Stimulated activated CD8-positive, alpha-beta memory T cell treated with anti-CD3 and anti-CD28 coated beads, Interleukin-4, amount 100 ng/mL, for 1 hour (primary cell): ENCODE results near the gene STK11.
"Not testable (repeated sequence)": the region's sequence is repeated elsewhere in the genome, so short reads cannot be mapped to it uniquely, and the experiment has no call there.

Source experiments
- DNase-seq, 2 donors: peaks; one replicate each; pipeline ENCODE4 v3.0.0-alpha.2; 2020; ENCODE audit warnings: low read depth in 2 of 2, low spot score in 1 of 2

STK11 gene

DNA sequence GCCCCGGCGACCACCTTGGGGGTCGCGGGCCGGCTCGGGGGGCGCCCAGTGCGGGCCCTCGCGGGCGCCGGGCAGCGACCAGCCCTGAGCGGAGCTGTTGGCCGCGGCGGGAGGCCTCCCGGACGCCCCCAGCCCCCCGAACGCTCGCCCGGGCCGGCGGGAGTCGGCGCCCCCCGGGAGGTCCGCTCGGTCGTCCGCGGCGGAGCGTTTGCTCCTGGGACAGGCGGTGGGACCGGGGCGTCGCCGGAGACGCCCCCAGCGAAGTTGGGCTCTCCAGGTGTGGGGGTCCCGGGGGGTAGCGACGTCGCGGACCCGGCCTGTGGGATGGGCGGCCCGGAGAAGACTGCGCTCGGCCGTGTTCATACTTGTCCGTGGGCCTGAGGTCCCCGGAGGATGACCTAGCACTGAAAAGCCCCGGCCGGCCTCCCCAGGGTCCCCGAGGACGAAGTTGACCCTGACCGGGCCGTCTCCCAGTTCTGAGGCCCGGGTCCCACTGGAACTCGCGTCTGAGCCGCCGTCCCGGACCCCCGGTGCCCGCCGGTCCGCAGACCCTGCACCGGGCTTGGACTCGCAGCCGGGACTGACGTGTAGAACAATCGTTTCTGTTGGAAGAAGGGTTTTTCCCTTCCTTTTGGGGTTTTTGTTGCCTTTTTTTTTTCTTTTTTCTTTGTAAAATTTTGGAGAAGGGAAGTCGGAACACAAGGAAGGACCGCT, 729 bp downstream of the STK11 start:
- no peak for DNase-seq

DNA sequence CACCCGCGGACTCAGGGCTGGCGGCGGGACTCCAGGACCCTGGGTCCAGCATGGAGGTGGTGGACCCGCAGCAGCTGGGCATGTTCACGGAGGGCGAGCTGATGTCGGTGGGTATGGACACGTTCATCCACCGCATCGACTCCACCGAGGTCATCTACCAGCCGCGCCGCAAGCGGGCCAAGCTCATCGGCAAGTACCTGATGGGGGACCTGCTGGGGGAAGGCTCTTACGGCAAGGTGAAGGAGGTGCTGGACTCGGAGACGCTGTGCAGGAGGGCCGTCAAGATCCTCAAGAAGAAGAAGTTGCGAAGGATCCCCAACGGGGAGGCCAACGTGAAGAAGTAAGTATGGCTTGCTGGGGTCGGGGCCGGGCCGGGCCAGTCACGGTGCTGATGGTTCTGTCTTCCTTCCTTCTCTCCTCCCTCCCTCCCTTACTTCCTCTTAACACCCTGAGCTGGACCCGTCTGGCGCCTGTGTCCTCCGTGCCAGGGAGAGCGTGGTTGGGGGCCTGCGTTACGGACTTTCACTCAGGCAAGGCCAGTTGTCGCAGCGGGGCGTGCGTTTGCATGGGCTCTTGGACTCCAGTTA, 1.4 kb downstream of the STK11 start:
- no peak for DNase-seq

DNA sequence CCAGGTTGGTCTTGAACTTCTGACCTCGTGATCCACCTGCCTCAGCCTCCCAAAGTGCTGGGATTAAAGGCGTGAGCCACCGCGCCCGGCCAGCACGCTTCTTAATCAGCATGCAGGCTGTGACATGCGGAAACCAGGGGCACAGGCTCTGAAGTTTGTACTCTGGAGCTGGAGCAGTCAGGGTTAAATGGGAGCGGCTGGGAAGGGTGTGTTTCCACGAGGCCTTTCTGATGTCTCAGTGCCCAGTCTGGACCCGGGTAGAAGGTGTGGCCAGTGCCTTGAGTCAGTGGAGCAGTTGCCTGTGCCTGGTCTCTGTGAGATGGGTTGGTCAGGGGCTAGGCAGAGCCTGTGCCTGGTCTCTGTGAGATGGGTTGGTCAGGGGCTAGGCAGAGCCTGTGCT, 3.3 kb downstream of the STK11 start:
- DNase-seq, result not testable (repeated sequence)

DNA sequence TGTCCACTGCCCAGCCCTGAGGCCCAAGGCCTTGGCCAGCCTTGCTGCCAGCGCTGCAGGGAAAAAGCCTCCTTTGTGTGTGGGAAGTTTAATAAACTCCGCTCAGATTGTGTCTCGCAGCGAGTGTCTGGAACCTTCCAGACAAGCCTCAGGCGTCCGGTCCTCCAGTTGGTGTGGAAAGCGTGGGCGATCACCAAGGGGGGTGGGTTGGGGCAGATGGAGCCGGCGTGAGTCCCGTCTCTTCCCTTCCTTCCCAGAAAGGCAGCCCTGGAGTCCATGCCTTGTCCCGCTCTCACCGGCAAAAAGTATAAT, 4.6 kb downstream of the STK11 start:
- DNase-seq, result no peak

DNA sequence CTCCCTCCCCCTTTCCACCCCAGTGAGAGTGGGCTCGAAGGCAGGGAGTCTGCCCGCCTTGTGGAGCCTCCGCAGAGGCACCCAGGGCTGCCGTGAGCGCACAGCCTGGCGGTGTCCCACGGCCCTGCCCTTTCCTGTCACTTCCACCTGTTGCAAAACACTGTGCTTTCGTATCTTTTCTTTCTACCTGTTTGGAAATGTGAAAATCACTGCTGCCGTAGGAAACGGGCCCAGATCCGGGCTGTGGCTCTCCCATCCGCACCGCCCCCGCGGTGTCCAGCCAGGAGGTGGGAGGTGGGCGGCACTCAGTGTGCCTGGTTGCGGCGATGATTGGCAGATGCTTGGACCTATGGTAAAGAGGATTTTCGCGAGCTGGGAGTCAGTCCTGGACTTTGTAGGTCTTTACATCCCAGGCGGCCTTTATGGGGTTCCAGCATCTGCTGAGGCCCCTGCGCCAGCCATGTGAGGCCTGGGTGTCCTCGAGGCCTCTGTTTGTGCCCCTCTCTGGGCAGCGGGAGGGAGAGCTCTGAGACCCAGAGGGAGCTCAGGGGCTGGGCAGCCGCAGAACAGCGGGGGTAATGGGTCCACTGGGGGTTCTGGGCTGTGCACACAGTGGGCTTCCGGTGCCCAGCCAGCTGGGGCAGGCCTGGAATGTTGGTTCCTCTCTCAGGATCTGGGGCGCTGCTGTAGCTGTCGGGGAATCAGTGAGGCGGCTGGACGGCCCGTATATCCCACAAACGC, 6.1 kb downstream of the STK11 start:
- DNase-seq, result no peak

DNA sequence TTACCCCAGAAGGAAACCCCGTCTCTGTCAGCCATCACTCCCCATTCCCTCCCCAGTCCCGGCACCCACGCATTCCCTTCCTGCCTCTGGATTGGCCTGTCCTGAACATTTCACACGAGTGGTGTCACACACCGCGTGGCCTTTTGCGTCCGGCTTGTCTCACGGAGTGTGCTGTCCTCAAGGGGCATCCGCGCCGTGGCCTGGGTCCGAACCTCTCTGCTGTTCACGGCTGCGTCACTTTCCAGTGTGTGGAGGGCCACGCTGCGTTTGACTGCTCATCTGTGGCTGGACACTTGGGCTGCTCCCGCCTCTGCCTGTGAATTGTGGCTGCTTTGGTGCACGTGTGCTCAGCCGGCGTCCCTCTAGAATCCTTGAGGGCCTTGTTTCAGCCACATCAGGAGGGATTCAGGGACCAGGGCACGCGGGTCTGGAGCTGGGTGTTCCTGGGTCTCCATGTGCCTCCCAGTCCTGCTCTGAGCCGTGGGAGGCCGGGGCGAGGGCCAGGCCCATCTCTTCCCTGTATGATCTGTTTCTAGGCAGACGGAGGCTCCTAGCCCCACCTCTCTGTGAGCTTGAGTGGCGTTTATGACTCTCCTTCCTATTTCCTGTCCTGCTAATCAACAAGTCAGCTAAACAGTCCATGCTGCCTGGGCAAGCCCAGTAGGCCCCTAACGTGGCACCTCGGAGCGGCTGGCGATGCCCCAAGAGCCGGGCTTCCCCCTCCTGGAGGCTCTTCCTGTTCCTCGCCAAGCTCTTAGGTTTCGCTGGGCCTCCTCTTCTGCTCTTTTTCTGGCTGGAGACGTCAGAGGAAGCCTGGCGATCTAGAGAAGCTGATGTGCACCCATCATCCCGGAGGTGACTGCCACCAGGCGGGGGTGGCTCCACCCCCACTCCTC, 8.1 kb downstream of the STK11 start:
- DNase-seq, result no peak

DNA sequence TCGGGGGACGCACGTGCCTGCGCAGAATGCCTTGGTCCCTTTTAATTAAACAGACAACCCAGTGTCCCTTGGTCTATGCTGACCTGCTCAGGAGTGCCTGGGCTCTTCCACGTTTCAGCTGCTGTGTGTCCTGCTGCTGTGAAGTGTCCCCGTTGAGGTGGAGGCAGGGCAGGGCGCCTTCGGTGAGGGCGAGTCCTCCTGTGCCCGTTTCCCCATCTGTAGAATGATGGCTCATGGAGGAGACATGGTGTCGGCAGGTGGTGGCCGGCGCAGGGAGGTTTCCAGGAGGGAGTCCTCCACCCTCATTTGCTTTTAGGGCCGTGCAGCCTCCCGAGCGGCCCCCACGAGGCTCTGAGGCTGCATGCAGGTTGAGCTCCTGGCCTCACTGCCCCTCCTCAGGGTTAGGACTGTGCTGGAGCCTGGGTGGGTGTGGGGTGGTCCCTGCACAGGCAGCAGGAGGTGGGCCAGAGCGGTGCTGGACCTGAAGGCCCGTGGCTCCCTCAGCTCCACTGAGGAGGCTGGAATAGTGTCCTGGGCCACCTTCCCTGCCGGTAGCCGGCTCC, 8.8 kb downstream of the STK11 start:
- no peak for DNase-seq

DNA sequence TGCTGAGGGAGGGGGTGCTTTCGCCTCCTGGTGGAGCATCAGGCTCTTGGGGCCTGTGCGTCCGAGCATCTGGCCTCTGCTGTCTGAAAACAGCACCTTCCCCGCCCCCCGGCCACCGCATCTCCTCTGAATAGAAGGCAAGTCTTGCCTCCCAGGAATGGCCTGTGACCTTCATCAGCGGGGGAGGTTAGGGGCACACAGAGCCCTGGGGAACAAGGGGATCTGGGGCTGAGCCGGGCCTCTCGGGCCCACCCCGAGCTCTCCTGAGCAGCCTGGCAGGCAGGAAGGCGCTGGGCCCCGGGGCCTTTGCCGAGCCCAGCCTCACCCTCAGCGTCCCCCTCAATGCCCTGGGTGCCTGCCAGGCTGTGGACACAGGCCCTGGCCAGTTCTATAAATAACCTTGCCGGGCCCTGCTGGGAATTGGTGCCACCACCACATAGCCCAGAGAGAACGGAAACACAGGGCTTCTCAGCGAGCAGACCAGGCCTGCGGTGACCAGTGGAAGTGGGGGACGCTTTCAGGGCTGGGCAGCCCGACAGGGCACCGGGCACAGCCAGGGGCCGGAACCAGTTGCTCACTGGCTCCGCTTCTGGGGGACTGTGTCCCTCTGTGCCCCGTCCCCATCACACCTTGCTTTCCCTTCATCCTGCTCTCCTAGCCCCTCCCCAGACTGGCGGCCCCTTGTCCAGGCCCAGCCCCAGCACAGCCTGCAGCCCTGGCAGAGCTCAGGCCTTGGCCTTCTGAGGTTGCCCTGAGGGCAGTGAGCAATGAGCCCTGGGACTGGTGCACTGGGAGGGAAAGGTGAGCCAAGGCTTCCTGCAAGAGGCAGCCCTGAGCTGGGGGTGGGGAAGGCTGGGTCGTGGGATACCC, 9.5 kb downstream of the STK11 start:
- DNase-seq, result no peak

DNA sequence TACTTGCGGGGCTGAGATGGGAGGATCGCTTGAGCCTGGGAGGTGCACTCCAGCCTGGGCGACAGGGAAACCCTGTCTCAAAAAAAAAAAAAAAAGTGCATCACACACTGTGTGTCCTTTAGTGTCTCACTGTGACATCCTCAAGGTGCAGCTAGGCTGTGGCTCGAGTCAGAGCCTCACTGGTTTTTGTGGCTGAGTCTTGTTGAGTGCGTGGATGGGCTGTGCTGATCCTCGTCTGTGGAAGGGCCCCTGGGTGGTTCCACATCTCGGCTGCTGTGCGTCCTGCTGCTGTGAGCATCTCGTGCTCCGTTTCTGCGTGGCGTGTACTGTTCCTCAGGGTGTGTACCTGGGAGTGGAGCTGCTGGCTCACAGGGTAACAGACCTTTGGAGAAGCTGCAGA, 11.2 kb downstream of the STK11 start:
- DNase-seq, result no peak

DNA sequence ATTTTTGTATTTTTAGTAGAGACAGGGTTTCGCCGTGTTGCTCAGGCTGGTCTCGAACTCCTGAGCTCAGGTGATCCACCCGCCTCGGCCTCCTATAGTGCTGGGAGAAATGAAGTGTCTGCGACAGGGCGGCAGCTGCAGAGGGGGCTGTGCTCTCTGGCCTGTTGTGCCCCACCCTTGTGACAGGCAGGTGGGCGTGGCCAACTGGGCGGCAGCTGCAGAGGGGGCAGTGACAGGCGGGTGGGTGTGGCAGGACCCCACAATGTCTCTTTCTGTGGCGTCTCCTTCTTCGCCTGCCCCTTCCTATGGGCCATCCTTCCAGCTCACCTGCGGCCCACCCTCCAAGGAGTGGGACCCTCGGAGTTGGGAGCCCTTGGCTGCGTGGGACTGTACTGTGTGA, 11.8 kb downstream of the STK11 start:
- DNase-seq, result no peak

DNA sequence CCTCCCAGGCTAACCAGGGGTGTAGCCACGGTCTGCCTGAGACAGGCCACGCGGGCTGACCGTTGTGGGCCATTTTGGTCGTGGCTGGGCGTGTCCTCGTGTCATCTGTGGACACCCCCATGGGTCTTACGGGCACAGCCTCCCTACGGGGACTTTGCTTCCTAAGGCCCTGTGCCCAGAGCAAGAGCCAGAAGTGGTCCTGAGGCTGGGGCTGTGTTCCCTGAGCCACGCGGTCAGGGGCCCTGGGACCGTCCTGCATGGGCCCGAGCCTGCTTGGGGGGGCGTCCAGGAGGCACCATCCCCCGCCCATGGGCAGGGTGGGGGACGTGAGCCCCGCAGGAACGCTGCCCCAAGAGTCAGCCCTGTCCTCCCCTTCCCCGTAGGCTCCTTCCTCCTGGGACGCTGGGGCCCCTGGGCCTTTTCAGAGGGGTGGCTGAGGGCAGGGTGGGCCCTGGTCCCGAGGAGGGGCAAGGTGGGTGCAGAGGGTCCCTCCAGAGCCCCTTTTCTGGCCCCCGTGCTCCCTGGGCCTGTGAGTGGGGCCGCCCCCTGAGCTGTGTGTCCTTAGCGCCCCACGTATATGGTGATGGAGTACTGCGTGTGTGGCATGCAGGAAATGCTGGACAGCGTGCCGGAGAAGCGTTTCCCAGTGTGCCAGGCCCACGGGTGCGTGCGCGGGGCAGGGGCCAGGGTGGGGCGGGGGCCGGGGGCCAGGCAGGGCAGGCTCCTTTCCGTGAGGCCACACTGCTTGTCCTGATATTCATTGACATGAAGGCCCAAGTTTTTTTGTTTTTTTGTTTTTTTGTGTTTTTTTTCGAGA, 13.4 kb downstream of the STK11 start:
- DNase-seq, result no peak

DNA sequence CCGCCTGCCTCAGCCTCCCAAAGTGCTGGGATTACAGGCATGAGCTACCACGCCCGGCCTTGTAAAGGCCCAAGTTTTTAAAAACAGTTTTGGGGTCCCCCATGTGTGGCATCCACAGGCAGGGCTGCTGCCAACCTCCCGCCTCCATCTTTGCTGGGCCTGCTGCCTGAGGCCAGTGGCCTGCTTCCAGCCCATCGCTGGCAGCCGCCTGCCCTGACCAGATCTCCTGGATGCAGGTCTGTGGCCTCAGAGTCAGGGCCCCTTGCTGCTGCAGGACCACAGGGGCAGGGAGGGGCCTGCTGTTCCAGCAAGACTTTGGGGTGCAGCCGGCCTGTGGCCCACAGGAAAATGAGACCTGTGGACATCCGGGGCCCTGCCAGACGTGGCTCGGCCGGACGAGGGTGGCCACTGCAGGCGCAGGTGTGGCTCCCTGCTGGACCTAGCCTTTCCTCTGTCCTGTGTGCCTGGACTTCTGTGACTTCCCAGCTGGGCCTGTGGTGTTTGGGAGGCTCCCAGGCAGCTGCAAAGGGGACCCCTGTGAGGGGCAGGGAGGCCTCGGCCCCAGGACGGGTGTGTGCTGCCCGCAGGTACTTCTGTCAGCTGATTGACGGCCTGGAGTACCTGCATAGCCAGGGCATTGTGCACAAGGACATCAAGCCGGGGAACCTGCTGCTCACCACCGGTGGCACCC, 14.4 kb downstream of the STK11 start:
- no peak for DNase-seq

DNA sequence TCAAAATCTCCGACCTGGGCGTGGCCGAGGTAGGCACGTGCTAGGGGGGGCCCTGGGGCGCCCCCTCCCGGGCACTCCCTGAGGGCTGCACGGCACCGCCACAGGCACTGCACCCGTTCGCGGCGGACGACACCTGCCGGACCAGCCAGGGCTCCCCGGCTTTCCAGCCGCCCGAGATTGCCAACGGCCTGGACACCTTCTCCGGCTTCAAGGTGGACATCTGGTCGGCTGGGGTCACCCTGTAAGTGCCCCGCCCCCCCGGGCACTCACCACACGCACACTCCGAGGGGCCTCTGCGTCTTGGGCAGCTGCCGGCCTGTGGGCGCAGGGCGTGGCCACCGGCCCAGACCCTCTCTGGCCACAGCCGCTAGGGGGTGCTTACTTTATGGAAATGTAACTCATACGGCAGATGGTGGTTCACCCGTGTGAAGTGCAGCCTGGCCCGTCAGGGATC, 14.9 kb downstream of the STK11 start:
- no peak for DNase-seq

DNA sequence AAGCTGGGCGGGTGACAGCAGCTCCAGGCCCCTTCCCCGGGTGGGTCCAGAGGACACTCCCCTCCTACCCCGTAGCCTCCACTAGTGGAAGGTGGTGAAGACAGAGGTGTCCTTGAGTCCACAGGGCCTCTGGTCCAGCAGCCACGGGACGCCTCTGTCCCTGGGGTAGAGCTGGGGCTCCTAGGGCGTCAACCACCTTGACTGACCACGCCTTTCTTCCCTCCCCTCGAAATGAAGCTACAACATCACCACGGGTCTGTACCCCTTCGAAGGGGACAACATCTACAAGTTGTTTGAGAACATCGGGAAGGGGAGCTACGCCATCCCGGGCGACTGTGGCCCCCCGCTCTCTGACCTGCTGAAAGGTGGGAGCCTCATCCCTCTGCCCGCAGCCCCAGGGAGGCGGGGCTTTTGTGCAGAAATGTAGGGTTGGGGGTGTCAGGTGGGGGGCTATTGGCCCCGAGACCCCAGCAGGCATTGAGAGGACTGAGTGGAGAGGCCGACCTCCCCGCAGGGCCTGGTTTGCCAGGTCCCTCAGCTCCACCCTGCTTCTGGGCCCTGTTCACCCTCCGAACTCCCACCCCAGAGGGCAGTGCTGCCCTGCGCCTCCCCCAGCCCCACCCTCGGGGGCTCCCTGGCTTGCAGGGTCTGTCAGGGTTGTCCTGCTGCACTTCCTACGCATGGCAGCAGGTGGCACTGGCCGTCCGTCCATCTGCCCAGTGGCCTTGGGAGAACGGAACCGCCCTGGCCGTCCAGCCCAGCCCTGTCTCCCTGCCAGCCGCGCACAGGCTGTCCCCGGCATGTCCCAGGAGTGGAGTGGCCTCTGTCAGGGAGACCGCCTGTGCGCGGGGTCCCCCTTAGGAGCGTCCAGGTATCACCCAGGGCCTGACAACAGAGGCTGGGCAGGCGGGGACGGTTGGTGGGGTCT, 15.7 kb downstream of the STK11 start:
- DNase-seq, result no peak

DNA sequence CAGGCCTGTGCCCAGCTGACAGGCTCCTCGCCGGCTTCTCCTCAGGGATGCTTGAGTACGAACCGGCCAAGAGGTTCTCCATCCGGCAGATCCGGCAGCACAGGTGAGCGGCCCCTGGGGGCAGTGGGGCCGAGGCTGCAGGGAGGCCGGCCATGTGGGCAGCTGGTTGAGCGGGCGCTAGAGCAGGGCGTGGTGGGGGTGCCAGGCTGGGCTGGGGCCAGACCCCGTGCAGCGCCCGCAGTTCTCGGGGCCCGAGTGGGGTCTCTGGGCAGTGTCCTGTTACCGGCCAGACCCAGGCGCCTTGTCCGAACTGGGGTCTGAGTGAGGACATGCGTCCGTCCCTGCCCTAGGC, 16.3 kb downstream of the STK11 start:
- no peak for DNase-seq

DNA sequence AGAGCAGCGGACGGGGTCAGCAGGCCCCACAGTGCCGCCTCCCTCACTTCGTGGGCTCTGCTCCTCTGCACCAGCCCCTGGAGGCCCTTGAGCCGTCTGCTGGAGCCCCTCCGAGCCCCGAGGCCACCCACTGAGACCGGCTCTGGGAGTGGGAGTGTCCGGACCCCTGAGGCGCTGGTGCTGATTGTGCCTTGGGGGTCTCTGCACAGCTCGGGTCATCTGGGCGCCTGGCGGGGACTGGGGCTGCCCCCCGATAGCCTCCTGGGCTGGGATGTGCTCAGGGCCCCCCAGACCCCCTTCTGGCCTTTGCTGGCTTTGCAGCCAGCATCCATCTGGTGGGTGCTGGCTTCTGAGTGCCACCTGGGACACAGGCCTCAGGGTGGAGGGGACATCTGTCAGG, 16.8 kb downstream of the STK11 start:
- DNase-seq, result no peak

DNA sequence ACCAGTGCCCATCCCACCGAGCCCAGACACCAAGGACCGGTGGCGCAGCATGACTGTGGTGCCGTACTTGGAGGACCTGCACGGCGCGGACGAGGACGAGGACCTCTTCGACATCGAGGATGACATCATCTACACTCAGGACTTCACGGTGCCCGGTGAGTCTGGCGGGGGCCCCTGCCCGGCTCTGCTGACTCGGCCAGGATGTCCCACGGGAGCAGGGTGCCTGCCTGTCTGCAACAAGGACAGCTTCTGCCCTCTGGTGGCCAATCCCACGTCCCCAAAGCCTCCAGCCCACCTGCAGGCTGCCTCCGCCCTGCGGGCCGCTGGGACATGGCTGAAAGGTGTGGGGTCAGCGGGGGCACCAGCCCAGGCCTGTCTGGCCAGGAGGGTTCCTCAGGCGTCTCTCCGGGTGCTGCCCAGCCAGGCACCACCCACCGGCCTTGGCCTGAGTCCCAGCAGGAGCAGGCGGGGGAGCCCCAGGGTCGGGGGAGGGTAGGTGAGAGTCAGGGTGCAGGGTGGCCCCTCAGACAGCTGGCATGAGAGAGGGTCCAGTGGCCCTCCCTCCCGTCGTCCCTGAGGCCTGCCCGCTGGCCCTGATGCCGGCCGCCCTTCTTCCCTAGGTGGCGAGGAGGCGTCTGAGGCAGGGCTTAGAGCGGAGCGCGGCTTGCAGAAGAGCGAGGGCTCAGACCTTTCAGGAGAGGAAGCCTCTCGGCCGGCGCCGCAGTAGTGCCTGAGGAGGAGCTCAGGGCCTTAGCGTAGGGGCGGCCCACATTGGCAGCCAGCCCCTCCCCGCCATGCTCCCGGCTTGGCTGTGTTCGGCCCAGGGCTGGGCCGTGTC, 17.7 kb downstream of the STK11 start:
- no peak for DNase-seq
